NOMO-1 treated with DMSO at 0.1 percent for 48 hours (cell line): ENCODE measurements around the gene RNF212.

Experiments used
- DNase-seq: peaks from one replicate; lab custom pipeline; 2025; ENCODE audit not compliant: unreplicated experiment; lab: John Stamatoyannopoulos, UW

Gene RNF212

DNA sequence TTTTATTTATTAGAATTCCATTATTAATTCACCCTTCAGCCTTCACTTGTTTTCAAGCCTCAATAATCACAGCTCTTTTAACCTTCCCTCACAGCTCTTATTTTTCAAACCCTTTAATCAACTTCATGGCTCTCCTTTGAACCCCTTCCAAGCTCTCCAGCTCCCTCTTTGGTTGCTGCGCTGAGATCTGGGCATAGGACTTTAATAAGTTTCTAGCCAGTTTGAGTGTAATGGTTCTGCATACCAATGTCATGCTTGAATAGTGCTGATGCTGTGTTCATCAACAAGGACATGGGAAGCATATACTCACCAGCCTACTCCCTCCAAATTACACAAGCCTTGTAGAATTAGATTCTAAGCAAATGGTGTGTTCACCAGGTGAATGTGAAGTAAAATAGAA is 3.5 kb upstream of the RNF212 start:
- DNase-seq = no peak

GRCh38 chr4:1115528-1116293 is 2.3 kb upstream of the RNF212 start:
- no peak for DNase-seq

- no peak for DNase-seq
Measured at GRCh38 chr4:1112821-1113182, 562 bp downstream of the RNF212 start.

GRCh38 chr4:1112174-1112820 is 1.1 kb downstream of the RNF212 start:
- no peak for DNase-seq

- no peak for DNase-seq
Measured at GRCh38 chr4:1111259-1111809, 2.0 kb downstream of the RNF212 start.

DNA sequence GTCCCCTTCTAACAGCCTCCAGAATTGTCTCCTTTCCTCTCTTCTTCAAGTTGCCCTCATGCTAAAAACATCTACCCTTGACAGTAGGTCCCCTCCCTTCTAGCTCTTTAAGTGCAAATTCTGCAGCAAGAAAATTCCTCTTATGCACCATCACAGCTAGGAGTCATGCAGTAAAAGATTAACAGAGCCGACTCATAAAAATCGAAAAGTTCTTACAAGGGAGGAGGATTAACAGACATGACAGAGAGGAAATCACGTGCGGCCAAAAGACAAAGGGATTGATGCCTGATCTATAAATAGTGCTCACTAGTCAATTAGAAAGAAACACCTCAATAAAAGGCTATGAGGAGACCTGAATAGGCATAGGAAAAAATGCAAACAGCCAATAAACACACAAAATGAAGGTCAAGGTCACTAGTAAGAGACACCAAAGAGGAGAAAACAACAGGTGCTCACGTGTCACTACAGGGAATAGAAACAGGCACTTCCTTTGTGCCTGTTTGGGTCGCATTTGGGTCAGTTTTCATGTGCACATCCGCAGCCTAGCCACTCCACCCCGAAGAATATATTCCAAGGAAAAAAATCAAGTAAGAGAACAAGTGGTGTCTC is 3.4 kb downstream of the RNF212 start:
- no peak for DNase-seq

DNA sequence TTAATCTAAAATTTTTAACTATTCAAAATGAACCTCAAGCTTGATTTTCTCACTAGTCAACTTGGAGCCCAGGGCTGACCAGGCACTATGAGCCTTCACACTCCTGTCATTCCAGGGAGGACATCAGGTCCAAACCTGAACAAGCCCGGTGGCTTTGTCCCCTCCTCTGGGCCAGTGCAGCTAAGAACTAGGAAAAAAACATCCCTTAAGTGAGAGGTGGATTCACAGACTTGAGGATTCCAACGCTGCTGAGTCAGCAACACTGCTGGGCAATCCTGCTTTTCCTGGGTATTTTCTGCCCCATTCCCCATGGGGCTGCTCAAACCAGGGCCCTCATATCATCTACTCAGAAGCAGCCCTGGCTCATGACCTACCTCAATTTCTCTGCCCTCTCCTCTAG is 4.0 kb downstream of the RNF212 start:
- no peak for DNase-seq

- DNase-seq = no peak
Measured at GRCh38 chr4:1105662-1106061, 7.7 kb downstream of the RNF212 start.

DNA sequence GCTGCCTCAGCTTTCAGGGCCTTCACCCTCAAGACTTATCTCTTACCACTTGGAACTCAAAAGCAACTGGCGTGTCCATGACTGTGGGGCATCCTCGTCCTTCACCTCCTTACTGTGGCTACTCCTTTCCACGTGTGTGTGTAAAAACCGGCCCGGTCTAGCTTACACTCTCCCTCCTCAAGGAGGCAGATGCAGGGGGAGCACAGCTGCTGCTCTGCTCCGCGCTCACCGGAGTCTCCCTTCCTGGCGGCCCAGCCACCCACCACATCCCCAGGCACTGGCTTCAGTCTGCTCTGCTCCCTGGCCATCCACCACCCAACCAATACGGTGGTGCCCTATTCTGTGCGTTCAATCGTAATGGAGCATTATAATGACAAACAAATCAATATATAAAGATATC is 8.3 kb downstream of the RNF212 start:
- no peak for DNase-seq

DNA sequence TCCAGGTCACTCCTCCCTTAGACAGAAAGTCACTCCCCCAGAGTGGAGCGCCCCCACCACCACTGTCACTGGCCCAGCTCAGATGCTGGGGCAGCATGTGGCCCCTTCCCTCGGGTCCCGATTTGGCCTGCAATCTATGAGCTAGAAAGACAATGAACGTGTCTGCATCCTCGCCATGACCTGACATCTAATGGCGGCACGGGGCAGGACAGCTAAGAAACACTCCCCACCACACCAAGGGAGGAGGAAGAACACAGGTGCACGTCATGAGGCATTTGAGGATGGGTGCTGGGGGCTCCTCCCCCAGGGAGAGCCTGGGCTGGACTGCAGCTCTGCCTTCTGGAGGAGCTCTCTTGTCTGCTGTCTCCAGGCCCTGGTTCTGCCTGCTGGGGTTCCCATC is 8.7 kb downstream of the RNF212 start:
- no peak for DNase-seq

DNA sequence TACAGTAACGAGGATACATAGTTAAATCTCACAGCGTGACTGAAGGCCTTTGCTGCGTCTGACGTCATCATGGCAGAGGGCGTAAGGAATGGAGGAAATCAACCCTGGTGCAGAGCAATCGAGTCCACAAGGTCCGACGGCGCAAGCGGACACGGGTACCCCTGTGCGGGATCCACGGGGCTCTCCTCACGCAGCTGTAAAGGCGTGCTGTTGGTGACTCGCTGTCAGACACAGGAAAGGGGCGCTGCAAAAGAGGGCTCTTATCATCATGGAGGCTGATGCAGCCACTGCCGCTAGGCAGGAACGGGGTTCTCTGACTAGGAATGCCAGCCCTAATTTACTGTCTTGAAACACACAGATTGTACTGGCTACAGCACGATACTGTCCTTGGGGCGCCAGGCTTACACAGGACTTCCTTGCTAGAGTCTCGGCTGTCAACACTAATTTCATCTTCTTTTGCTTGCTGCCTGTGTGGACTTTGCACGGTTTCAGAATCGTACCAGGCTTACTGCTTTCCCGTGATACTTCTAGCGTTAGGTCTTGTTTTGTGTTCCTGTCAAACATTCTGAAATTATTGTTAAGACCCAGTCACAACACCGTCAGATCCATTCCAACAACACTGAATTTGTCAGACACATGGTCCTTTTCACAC is 13.6 kb downstream of the RNF212 start:
- DNase-seq = no peak

- no peak for DNase-seq
Measured at GRCh38 chr4:1099270-1099669, 14.1 kb downstream of the RNF212 start.

DNA sequence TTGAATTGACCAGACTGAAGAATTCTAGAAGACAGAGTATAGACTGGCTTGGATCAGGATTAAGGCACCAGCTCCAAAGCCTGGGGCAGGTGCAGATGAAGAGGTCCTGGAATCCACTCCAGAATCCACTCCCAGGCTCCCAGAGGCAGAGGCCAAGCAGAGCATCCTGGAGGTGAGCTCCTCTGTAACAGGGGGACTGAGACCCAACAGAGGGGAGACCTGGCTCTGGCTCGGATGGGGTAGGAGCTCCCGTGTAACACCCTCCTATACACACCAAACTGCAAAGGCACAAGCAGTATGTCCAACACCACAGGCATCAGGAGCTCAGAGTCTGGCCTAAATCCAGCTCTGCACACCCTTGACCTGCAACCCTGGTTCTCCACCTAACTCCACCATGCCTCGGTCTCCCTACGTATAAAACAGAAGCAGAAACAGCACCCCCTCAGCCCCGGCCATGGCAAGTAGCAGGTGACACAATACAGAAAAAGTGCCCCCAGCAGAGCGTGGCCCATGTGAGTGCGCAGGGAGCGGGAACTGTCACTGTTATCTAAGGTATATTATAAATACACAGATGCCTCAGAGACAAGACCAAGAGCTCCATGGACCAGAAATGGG is 14.9 kb downstream of the RNF212 start:
- DNase-seq = no peak

- DNase-seq = no peak
Measured at GRCh38 chr4:1097553-1097952, 15.8 kb downstream of the RNF212 start.

- no peak for DNase-seq
Measured at GRCh38 chr4:1096841-1097240, 16.5 kb downstream of the RNF212 start.

GRCh38 chr4:1094336-1094690 is 19.1 kb downstream of the RNF212 start:
- no peak for DNase-seq

DNA sequence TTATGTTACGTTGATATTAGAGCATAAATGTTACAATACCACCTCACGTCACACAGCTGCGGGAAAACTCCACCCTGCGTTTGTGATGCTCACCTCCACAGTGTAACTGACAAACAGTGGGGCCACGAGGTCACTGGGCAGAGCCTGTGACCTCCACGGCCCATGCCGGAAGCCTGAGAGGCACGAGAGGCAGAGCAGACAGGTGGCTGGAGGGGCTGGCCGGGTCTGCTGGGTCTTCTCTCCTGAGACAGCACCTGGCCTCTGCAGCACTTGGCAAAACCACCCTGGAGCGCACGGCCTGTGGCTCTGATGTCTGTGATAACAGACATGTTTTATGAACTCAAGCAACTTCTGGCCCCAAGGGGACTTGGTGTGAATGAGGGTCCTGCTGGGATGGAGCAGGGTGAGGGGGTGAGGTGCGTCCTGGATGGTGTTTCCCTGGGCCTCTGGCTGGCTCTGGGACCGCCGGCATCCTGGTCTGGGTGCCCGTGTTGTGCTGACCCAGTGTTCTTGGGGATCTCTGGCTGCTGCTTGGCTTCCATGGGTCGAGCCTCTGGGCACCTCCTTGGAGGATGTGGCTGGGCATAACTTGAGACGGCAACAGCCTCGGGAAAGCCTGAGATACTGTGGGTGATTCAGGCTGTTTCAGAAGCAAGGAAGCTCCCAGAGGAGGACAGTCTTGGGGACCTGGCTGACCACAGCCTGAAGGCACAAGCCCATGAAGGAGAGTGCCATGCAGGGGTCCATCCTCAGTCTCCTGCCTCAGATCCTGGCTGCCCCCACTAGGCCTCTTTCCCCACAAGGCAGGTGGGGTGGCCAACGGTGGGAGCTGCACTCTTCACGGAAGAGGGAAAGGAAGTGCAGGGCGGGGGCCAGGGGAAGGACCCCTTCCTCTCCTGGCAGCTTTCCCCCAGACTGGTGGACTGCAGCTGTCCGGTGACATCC is 19.7 kb downstream of the RNF212 start:
- no peak for DNase-seq

DNA sequence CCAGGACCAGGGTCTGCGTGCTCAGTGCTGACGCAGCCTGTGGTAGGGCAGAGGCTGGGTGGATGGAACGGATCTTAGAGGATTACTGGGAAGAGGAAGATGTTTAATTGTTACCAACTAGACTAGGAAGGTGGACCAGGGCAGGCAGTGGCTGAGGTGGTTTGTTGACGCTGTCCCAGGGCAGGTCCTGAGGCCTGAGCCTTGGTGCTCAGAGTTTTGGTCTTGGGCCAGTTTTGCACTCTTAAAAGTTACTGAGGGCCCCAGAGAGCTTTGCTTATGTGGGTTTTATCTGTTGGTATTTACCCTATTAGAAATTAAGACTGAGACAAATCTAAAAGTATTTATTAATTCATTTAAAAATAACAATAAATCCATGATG is 20.4 kb downstream of the RNF212 start:
- no peak for DNase-seq

GRCh38 chr4:1092026-1092982 is 21.1 kb downstream of the RNF212 start:
- no peak for DNase-seq
